ENCODE measurements around the gene GOSR2.
"Not testable (repeated sequence)": the region's sequence is repeated elsewhere in the genome, so short reads cannot be mapped to it uniquely, and the experiment has no call there.

Gene GOSR2

GRCh38 chr17:46935658-46936266 lies 12.8 kb downstream of the GOSR2 start:
- DNase-seq: no peak

GRCh38 chr17:46940692-46941404 lies 17.9 kb downstream of the GOSR2 start:
- peak; percentile 63 for DNase-seq

GRCh38 chr17:46942441-46943217 lies 19.7 kb downstream of the GOSR2 start:
- peak; percentile 36 for DNase-seq

GRCh38 chr17:46943218-46943500 lies 20.2 kb downstream of the GOSR2 start:
- no peak for DNase-seq

GRCh38 chr17:46943501-46944393 lies 20.8 kb downstream of the GOSR2 start:
- DNase-seq: no peak

GRCh38 chr17:46944931-46945330 lies 22.0 kb downstream of the GOSR2 start:
- no peak for DNase-seq

- DNase-seq: no peak
Measured at GRCh38 chr17:46947216-46947615, 24.3 kb downstream of the GOSR2 start.

- no peak for DNase-seq
Measured at GRCh38 chr17:46948544-46948943, 25.6 kb downstream of the GOSR2 start.

- DNase-seq: no peak
Measured at GRCh38 chr17:46949291-46950174, 26.6 kb downstream of the GOSR2 start.

- no peak for DNase-seq
Measured at GRCh38 chr17:46950342-46950996, 27.5 kb downstream of the GOSR2 start.

- DNase-seq: no peak
Measured at GRCh38 chr17:46950997-46951621, 28.1 kb downstream of the GOSR2 start.

GRCh38 chr17:46951706-46952105 lies 28.7 kb downstream of the GOSR2 start:
- no peak for DNase-seq

GRCh38 chr17:46952115-46952514 lies 29.2 kb downstream of the GOSR2 start:
- DNase-seq: no peak

GRCh38 chr17:46953191-46953590 lies 30.2 kb downstream of the GOSR2 start:
- not testable (repeated sequence) for DNase-seq

GRCh38 chr17:46958041-46958591 lies 35.2 kb downstream of the GOSR2 start:
- no peak for DNase-seq

- no peak for DNase-seq
Measured at GRCh38 chr17:46960152-46960551, 37.2 kb downstream of the GOSR2 start.

GRCh38 chr17:46962374-46962790 lies 39.4 kb downstream of the GOSR2 start:
- DNase-seq: no peak

- no peak for DNase-seq
Measured at GRCh38 chr17:46963571-46963970, 40.6 kb downstream of the GOSR2 start.

- no peak for DNase-seq
Measured at GRCh38 chr17:46964315-46965265, 41.6 kb downstream of the GOSR2 start.
